Measurements from ENCODE around the gene ABHD1. TPM values are rescaled to one million over a fixed set of nuclear protein-coding genes. Genes with fewer than 3 reads are reported as not detected.

ABHD1 gene
- total and polyA plus RNA-seq, 4 donors = 0.08 to 0.74 (median 0.14) TPM

DNA sequence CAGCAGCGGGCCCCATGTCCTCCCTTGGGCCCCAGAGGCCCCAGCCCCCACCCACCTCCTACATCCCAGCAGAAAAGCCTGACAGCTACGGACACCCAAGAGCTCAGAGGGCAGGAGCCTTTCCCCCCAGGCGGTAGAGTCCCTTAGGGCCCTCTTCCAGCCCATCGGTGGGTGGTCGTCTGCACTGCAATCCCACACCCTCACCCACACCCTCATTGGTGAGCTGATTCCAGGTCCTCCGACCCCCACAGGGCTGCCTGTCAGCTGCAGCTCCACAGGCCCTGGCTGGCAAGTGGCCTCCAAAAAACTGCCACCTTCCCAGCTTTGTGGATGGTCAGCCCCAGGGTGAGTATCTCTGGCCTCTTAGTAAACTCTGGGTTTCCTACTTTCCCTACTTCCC lies 35.7 kb downstream of the ABHD1 start:
- TF ChIP-seq, protein P1, sequence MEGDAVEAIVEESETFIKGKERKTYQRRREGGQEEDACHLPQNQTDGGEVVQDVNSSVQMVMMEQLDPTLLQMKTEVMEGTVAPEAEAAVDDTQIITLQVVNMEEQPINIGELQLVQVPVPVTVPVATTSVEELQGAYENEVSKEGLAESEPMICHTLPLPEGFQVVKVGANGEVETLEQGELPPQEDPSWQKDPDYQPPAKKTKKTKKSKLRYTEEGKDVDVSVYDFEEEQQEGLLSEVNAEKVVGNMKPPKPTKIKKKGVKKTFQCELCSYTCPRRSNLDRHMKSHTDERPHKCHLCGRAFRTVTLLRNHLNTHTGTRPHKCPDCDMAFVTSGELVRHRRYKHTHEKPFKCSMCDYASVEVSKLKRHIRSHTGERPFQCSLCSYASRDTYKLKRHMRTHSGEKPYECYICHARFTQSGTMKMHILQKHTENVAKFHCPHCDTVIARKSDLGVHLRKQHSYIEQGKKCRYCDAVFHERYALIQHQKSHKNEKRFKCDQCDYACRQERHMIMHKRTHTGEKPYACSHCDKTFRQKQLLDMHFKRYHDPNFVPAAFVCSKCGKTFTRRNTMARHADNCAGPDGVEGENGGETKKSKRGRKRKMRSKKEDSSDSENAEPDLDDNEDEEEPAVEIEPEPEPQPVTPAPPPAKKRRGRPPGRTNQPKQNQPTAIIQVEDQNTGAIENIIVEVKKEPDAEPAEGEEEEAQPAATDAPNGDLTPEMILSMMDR (IDR thresholded peaks at IDR 0.05; ENCODE audit: control extremely low read depth, extremely low read depth) = no peak
- no peak for ATAC-seq (ENCODE audit: insufficient read depth, low FRiP score)
- 77 to 81% methylated on average over 5 to 6 of the region's 6 CpGs for WGBS, 2 donors

DNA sequence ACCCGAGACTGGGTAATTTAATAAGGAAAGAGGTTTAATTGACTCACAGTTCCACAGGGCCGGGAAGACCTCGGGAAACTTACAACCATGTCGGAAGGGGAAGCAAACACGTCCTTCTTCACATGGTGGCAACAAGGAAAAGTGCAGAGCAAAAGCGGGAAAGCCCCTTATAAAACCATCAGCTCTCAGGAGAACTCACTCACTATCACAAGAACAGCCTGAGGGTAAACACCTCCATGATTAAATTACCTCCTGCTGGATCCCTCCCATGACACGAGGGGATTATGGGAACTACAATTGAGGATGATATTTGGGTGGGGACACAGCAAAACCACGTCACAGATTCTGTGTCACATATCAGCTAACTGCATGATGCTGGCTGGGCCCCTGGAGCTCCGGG lies 36.6 kb downstream of the ABHD1 start:
- Histone ChIP-seq H3K9ac (ENCODE audit: insufficient read depth in 1 of 2, low read length in 2 of 2) (no peak overlapping the region), H3K36me3 (ENCODE audit: control insufficient read depth in 4 of 4, insufficient read depth in 4 of 4, low read length in 4 of 4) (no peaks in the 10 kb centered on the region), H3K4me3 (no peak overlapping the region), H3K27me3 (ENCODE audit: control insufficient read depth in 3 of 3, insufficient read depth in 3 of 3, low read length in 2 of 3) (no peaks in the 10 kb centered on the region), H3K27ac (ENCODE audit: low read depth in 1 of 2, low read length in 1 of 2) (no peak overlapping the region), H3K4me1 (ENCODE audit: control insufficient read depth in 5 of 5, insufficient read depth in 5 of 5, low read length in 5 of 5) (no peaks in the 10 kb centered on the region), H3K9me3 (ENCODE audit: control insufficient read depth in 4 of 4, insufficient read depth in 3 of 4, low read length in 3 of 4) (no peaks in the 10 kb centered on the region)
- TF ChIP-seq, protein P1 (IDR thresholded peaks at IDR 0.05; ENCODE audit: control extremely low read depth, extremely low read depth) = no peak
- ATAC-seq (ENCODE audit: insufficient read depth, low FRiP score) = no peak
- WGBS, 2 donors = 83 to 90% methylated on average over 9 of the region's 9 CpGs
- no peak for DNase-seq

More for the DNA sequence above, 35.7 kb downstream of the ABHD1 start:
- Histone ChIP-seq H3K27me3 (ENCODE audit: control insufficient read depth in 3 of 3, insufficient read depth in 3 of 3, low read length in 2 of 3) (no peaks in the 10 kb centered on the region), H3K9me3 (ENCODE audit: control insufficient read depth in 4 of 4, insufficient read depth in 3 of 4, low read length in 3 of 4) (no peaks in the 10 kb centered on the region), H3K9ac (ENCODE audit: insufficient read depth in 1 of 2, low read length in 2 of 2) (no peak overlapping the region), H3K4me1 (ENCODE audit: control insufficient read depth in 5 of 5, insufficient read depth in 5 of 5, low read length in 5 of 5) (no peaks in the 10 kb centered on the region), H3K27ac (ENCODE audit: low read depth in 1 of 2, low read length in 1 of 2) (no peak overlapping the region), H3K4me3 (no peak overlapping the region), H3K36me3 (ENCODE audit: control insufficient read depth in 4 of 4, insufficient read depth in 4 of 4, low read length in 4 of 4) (no peaks in the 10 kb centered on the region)
- DNase-seq = no peak

DNA sequence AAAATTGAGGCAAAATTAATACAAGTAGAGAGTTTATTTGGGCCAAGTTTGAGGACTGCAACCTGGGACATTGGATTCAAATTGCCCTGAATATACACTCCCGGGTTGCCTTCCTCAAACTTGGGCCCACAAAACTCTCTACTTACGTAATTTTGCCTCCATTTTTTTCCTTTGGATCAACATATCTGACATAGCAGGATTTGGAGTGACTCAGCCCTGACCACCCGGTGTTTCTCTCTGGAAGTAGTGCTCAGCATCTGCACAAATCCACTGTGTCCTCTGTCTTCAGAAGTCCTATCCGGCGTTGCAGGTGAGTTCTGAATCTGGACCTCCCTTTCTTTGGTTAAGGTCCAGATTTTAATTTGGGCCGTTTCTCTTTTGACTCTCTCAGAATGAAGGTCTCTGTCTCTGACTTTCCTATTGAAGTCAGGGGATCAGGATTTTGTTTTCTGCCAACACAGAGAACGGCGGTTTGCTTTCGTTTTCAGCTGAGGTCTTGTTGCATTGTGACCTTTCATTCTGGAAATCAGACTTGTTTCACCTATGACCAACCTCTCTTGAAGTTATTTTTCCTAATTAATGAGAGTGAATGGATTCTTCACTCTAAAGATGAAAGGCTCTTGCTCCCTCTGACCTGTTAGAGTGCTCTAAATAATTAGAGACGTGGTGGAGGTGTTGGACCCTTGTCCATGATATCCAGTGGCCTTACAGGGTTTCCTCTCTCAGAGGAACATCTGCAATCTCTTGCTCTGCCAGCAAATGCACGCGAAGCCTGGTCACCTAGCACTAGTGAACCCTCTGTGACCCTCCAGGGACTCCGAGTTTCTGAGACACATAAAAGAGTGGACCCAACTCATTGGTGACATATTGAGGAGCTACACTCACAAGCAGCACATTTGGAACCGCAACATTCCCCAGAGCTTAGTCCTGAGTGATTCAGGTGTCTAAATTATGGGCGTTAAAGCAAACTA lies 38.8 kb downstream of the ABHD1 start:
- 83 to 89% methylated on average over 15 of the region's 15 CpGs for WGBS, 2 donors
- H3K27ac ChIP-seq (ENCODE audit: low read depth in 1 of 2, low read length in 1 of 2) = no peak overlapping the region
- no peaks in the 10 kb centered on the region for H3K36me3 ChIP-seq (ENCODE audit: control insufficient read depth in 4 of 4, insufficient read depth in 4 of 4, low read length in 4 of 4)
- no peaks in the 10 kb centered on the region for H3K27me3 ChIP-seq (ENCODE audit: control insufficient read depth in 3 of 3, insufficient read depth in 3 of 3, low read length in 2 of 3)
- no peak overlapping the region for H3K4me3 ChIP-seq
- no peaks in the 10 kb centered on the region for H3K4me1 ChIP-seq (ENCODE audit: control insufficient read depth in 5 of 5, insufficient read depth in 5 of 5, low read length in 5 of 5)
- H3K9me3 ChIP-seq (ENCODE audit: control insufficient read depth in 4 of 4, insufficient read depth in 3 of 4, low read length in 3 of 4) = no peaks in the 10 kb centered on the region
- no peak for DNase-seq
- TF ChIP-seq, protein P1 (IDR thresholded peaks at IDR 0.05; ENCODE audit: control extremely low read depth, extremely low read depth) = no peak
- no peak overlapping the region for H3K9ac ChIP-seq (ENCODE audit: insufficient read depth in 1 of 2, low read length in 2 of 2)
- no peak for ATAC-seq (ENCODE audit: insufficient read depth, low FRiP score)
